NCI-H1092 (cell line): Measurements from ENCODE around the gene ZNF20.
"Not testable (repeated sequence)": the region's sequence is repeated elsewhere in the genome, so short reads cannot be mapped to it uniquely, and the experiment has no call there.

Experiments
- DNase-seq: peaks from one replicate; lab custom pipeline; 2025; lab: John Stamatoyannopoulos, UW

The ZNF20 gene

GRCh38 chr19:12112701-12113100 is 27.4 kb downstream of the ZNF20 start:
- no peak for DNase-seq

- DNase-seq = no peak
Measured at GRCh38 chr19:12111943-12112637, 28.1 kb downstream of the ZNF20 start.

GRCh38 chr19:12111176-12111575 is 29.0 kb downstream of the ZNF20 start:
- no peak for DNase-seq

- not testable (repeated sequence) for DNase-seq
Measured at GRCh38 chr19:12103909-12104308, 36.2 kb downstream of the ZNF20 start.

- DNase-seq = no peak
Measured at GRCh38 chr19:12098040-12098439, 42.1 kb downstream of the ZNF20 start.

- DNase-seq = no peak
Measured at GRCh38 chr19:12095111-12095790, 44.9 kb downstream of the ZNF20 start.

- DNase-seq = no peak
Measured at GRCh38 chr19:12093777-12094176, 46.4 kb downstream of the ZNF20 start.

GRCh38 chr19:12092956-12093355 is 47.2 kb downstream of the ZNF20 start:
- DNase-seq = no peak

GRCh38 chr19:12092065-12092867 is 47.9 kb downstream of the ZNF20 start:
- DNase-seq = no peak

GRCh38 chr19:12090807-12091206 is 49.3 kb downstream of the ZNF20 start:
- peak; percentile 24 for DNase-seq

GRCh38 chr19:12085074-12085818 is 54.9 kb downstream of the ZNF20 start:
- no peak for DNase-seq

GRCh38 chr19:12083336-12083735 is 56.8 kb downstream of the ZNF20 start:
- DNase-seq = not testable (repeated sequence)
